Nephron (organoid): ENCODE measurements around the gene RNF150.

ENCODE experiments used
- H3K27ac Mint-ChIP-seq, 3 experiments: 2 replicates each; pipeline ENCODE4 v1.8.0; 2020; ENCODE audit warnings: mixed read lengths in 3 of 3, mild to moderate bottlenecking in 2 of 3, moderate library complexity in 1 of 3
- H3K27me3 Mint-ChIP-seq: 2 replicates; pipeline ENCODE4 v1.8.0; 2021; ENCODE audit warnings: low read depth, mild to moderate bottlenecking, moderate library complexity, mixed read lengths
- H3K36me3 Mint-ChIP-seq: 2 replicates; pipeline ENCODE4 v1.8.0; 2020; ENCODE audit warnings: low read depth, mixed read lengths
- H3K4me1 Mint-ChIP-seq: 2 replicates; pipeline ENCODE4 v1.8.0; 2020; ENCODE audit warnings: mixed read lengths
- H3K4me3 Mint-ChIP-seq, 3 experiments: 2 replicates each; pipeline ENCODE4 v1.8.0; 2020; ENCODE audit warnings: mild to moderate bottlenecking in 3 of 3, mixed read lengths in 3 of 3, moderate library complexity in 2 of 3
- H3K9me3 Mint-ChIP-seq: 2 replicates; pipeline ENCODE4 v1.8.0; 2020; ENCODE audit warnings: mixed read lengths
- CTCF ChIP-seq, 3 experiments: fragments of 200-600 bp; sonication (generic); IDR thresholded peaks; one replicate each; pipeline ENCODE4 v1.5.0; 2021; ENCODE audit warnings: antibody characterized with exemption in 3 of 3; ENCODE audit not compliant: unreplicated experiment in 3 of 3

The RNF150 gene

GRCh38 chr4:141154725-141155124 lies 21.5 kb upstream of the RNF150 start:
- TF ChIP-seq CTCF (IDR thresholded peaks at IDR 0.05; ENCODE audit: unreplicated experiment in 3 of 3) = no peak
- H3K27me3 Mint-ChIP-seq = peaks cover 4% of the 10 kb centered on the region
- H3K4me3 Mint-ChIP-seq = no peak overlapping the region
- no peaks in the 10 kb centered on the region for H3K9me3 Mint-ChIP-seq
- no peaks in the 10 kb centered on the region for H3K4me1 Mint-ChIP-seq
- H3K27ac Mint-ChIP-seq = no peak overlapping the region
- H3K36me3 Mint-ChIP-seq = no peaks in the 10 kb centered on the region

- no peak overlapping the region for H3K4me3 Mint-ChIP-seq
- no peaks in the 10 kb centered on the region for H3K9me3 Mint-ChIP-seq
- TF ChIP-seq CTCF (IDR thresholded peaks at IDR 0.05; ENCODE audit: unreplicated experiment in 3 of 3) = no peak
- H3K4me1 Mint-ChIP-seq = no peaks in the 10 kb centered on the region
- peaks cover 4% of the 10 kb centered on the region for H3K27me3 Mint-ChIP-seq
- no peaks in the 10 kb centered on the region for H3K36me3 Mint-ChIP-seq
- H3K27ac Mint-ChIP-seq = no peak overlapping the region
Measured at GRCh38 chr4:141153751-141154510, 20.7 kb upstream of the RNF150 start.

GRCh38 chr4:141144207-141144606 lies 10.9 kb upstream of the RNF150 start:
- no peak overlapping the region for H3K27ac Mint-ChIP-seq
- H3K4me3 Mint-ChIP-seq = no peak overlapping the region
- H3K27me3 Mint-ChIP-seq = no peaks in the 10 kb centered on the region
- TF ChIP-seq CTCF (IDR thresholded peaks at IDR 0.05; ENCODE audit: unreplicated experiment in 3 of 3) = no peak
- peaks cover 12% of the 10 kb centered on the region for H3K4me1 Mint-ChIP-seq
- no peaks in the 10 kb centered on the region for H3K9me3 Mint-ChIP-seq
- no peaks in the 10 kb centered on the region for H3K36me3 Mint-ChIP-seq

GRCh38 chr4:141142423-141142822 lies 9.2 kb upstream of the RNF150 start:
- Mint-ChIP-seq H3K4me3 (no peak overlapping the region), H3K9me3 (no peaks in the 10 kb centered on the region), H3K36me3 (no peaks in the 10 kb centered on the region), H3K4me1 (peaks cover 12% of the 10 kb centered on the region), H3K27ac (no peak overlapping the region), H3K27me3 (peaks cover 3% of the 10 kb centered on the region)
- TF ChIP-seq CTCF (IDR thresholded peaks at IDR 0.05; ENCODE audit: unreplicated experiment in 3 of 3) = no peak

GRCh38 chr4:141140391-141141200 lies 7.3 kb upstream of the RNF150 start:
- no peaks in the 10 kb centered on the region for H3K36me3 Mint-ChIP-seq
- H3K4me3 Mint-ChIP-seq = no peak overlapping the region
- H3K27ac Mint-ChIP-seq = peak overlapping the region in 2 of 3 experiments; percentile 48 to 63
- H3K27me3 Mint-ChIP-seq = peaks cover 3% of the 10 kb centered on the region
- TF ChIP-seq CTCF (IDR thresholded peaks at IDR 0.05; ENCODE audit: unreplicated experiment in 3 of 3) = no peak
- no peaks in the 10 kb centered on the region for H3K9me3 Mint-ChIP-seq
- H3K4me1 Mint-ChIP-seq = peaks cover 12% of the 10 kb centered on the region
